Measurements from ENCODE around the gene EDARADD. TPM values are rescaled to one million over a fixed set of nuclear protein-coding genes. Genes with fewer than 3 reads are reported as not detected.
"Not testable (repeated sequence)": the region's sequence is repeated elsewhere in the genome, so short reads cannot be mapped to it uniquely, and the experiment has no call there.

The EDARADD gene
- polyA plus RNA-seq, 3 donors = 6.9 to 9.0 (median 7.6) TPM

DNA sequence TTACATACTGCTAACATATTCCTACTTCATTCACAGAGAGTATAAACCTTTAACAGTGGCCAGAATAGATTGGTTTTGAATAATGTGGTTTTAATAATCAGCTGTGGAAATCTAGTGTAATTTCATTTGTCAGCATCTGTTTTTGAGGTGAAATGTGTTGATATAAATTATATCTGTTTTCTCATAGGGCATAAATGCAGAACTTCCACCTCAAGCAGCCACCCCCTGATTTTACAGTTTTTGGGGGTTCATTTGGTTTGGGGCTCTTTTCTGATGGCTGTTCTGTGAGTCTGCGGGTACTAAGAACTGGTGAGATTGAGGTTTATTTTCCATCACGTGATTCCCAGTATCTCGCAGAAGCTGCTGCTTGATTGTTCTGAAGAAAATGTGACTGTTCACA lies 23.2 kb downstream of the EDARADD start:
- no peak for DNase-seq (ENCODE audit: extremely low read depth in 1 of 11, low read depth in 9 of 11, low spot score in 4 of 11)

DNA sequence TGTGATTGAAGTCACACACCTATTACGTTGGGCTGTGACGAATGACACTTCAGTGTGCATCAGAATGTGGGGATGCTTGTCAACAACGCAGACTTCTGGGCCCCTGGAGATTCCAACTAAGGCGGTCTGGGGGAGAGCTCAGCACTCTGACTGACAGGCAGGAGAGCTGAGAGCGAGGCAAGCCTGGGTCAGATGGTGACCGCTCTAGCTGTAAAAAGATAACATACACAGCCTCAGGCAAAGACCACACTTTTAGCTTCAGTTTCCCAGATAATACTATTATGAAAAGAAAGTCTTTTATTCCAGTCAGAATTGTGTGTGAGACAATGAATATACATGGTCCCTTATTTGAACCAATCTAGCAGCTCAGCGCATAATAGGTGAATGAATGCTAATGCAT lies 25.4 kb downstream of the EDARADD start:
- no peak for DNase-seq (ENCODE audit: extremely low read depth in 1 of 11, low read depth in 9 of 11, low spot score in 4 of 11)

DNA sequence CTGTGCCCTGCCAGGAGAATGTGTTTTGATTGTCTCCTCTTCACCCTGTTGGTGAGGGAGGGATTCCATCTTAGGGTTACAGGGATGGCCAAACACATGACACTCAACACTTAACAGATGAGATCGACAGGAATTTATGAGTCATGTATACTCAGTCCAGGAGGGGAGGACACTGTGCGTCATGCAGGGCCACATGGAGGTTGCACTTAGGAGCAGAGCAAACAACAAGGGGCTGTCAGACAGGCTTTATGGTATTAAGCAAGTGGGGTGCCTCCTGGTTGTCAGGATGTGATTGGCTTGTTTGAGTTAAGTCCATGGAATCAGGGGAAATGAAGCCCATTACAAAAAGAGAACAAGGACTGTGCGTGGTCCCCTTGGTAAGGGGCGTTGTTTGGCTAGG lies 26.9 kb downstream of the EDARADD start:
- DNase-seq (ENCODE audit: extremely low read depth in 1 of 11, low read depth in 9 of 11, low spot score in 4 of 11) = no peak

DNA sequence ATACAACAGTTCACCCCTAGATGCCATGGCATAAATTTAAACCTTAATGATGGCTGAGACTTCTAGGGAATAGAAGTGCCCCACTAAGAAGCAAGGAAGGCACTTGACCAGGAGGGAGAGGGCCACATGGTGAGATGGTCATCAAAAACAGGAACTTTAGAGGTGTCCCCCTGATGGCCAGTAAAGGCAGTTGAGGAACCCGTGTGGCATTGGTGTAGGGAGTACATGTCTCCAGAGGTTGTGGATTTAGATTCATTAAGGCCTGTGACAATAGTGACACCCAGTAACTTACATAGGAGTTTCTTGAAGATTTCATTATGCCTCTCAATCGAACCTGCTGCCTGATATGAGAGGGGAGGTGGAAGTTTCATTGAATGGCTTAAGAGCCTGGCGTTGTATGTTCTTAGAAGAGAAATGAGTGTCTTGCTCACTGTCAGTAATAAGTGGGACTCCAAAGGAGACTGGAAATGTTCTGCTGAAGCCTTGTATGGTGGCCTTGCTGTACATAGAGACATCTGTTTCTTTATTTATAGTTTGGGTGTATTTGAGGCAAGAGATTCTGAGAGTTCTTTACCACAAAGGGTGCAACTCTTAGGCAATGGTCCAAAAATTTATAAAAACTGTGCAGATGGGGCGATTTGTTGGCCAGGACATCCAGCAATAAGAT lies 27.9 kb downstream of the EDARADD start:
- no peak for DNase-seq (ENCODE audit: extremely low read depth in 1 of 11, low read depth in 9 of 11, low spot score in 4 of 11)

DNA sequence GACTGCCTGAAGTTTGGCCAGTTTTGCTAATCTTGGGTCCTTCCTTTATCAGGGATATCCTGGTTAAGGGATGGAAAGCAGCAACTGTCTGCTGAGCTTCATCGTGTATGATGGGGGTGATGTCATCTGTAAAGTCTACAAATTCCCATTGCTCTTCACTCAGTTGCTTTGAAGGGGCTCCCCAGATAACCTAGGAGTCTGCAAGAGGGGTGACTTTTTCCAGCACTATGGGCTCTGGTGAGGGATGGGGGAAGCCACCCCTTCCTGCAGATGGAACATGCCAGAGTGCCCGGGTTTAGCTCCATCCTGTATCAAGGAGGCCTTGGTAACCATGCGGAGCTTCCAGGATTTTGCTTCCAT lies 28.4 kb downstream of the EDARADD start:
- DNase-seq (ENCODE audit: extremely low read depth in 1 of 11, low read depth in 9 of 11, low spot score in 4 of 11) = no peak

DNA sequence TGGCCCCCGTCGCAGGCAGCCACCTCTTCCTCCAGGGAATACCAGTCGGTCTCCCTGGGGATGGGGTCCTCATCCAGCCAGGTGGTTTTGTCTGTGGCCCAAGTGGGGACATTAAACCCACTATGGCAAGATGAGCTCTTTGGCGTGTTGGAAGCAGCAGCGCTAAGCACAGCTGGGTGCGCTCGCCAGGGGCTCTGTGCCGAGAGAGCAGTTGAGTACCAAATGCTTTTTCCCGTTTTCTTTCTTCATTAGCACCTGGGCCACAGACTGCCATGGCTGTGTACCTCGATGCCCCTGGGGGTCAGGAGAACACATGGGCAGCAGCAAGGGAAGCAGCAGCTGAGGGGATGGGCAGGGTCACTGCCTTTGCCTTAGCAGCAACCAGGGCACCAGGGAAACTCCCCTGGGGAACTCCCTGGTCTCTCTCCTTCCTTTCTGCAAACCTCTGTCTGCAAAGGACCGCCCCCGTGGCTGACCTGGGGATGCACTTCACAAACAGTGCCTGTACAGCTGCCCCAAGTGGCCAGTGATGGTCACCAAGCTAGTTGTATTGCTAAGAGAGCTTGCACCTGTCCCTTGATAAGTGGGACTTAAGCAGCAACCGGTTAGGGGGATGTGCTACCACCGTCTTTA lies 31.1 kb downstream of the EDARADD start:
- no peak for DNase-seq (ENCODE audit: extremely low read depth in 1 of 11, low read depth in 9 of 11, low spot score in 4 of 11)

DNA sequence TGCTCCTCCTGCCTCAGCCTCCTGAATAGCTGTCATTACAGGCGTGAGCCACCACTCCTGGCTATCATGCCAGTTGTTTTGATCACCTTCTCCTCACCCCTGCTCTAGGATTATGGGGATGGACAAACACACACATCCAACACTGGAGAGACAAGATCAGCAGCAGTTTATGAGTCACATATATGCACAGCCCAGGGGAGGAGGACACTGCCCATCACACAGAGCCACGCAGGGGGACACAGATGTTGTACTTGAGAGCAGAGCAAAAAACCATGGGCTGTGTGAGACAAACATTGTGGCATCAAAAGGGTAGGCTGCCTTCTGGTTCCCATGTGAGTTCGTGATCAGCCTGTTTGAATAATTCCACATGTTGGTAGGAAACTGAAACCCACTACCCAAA lies 32.1 kb downstream of the EDARADD start:
- no peak for DNase-seq (ENCODE audit: extremely low read depth in 1 of 11, low read depth in 9 of 11, low spot score in 4 of 11)

DNA sequence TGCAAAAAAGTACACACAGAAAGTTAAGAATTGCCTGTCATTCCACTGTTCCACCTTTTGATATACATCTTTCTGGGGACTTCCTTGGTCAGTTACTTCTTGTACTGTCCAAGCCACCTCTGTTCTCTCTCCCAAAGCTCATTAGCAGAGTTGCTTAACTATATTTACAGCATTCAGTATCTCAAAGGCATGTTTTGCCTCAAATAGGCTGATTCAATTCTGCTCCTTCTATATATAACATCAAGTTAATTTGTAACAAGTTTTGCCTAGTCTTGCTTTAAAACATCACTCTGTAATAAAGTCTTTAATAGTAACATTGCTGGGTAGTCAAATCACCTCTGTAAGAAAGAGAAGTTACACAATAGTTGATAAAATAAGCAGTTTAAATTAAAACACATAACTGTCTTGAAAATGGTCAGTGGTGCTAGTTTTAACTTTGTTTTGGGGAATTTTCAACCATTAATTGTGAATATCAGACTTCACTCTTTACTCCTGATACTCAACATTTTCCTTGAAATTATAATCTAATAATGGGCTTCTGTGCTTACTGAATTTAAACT lies 35.7 kb downstream of the EDARADD start:
- DNase-seq (ENCODE audit: extremely low read depth in 1 of 11, low read depth in 9 of 11, low spot score in 4 of 11) = no peak

DNA sequence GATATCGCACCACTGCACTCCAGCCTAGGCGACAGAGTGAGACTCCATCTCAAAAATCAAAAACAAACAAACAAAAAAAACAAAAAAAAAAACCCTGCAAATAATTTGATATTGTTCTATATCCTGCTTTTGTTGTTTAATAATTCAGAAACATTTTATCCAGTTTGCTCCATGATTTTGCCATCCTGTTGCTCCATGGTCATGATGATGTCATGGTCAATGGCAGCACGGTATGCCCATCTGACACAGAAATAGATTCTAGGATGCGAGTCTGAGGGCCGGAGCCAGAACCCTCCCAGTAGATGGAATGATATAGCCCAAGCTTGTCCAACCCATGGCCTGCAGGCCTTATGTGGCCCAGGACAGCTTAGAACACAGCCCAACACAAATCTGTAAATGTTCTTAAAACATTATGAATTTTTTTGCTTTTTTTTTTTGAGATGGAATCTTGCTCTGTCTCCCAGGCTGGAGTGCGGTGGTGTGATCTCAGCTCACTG lies 39.8 kb downstream of the EDARADD start:
- DNase-seq (ENCODE audit: extremely low read depth in 1 of 11, low read depth in 9 of 11, low spot score in 4 of 11) = no peak

DNA sequence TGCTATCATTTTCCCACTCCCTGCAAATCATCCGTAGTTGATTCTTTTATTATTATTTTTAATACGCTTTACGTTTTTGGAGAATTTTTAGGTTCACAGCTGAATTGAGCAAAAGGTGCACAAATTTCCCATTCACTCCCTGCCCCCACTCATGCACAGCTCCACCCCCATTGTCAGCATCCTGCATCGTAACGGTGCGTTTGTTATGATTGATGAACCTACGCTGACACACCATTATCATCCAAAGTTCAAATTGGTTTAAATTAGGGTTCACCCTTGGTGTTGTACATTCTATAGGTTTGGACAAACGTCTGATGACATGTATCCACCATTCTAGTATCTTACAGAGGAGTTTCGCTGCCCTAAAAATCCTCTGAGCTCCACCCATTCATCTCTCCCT lies 44.5 kb downstream of the EDARADD start:
- DNase-seq (ENCODE audit: extremely low read depth in 1 of 11, low read depth in 9 of 11, low spot score in 4 of 11) = no peak

DNA sequence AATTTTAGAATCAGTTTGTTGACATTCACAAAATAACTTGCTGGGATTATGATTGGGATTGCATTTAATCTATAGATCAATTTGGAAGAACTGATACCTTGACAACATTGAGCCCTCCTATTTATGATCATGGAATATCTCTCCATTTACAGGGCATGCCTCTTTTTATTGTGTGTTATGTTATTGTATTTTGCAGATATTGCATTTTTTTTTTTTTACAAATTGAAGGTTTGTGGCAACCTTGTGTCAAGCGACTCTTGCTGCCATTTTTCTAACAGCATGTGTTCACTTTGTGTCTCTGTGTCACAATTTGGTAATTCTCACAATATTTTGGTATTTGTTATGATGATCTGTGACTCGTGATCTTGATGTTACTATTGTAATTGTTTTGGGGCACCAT lies 46.3 kb downstream of the EDARADD start:
- no peak for DNase-seq (ENCODE audit: extremely low read depth in 1 of 11, low read depth in 9 of 11, low spot score in 4 of 11)

DNA sequence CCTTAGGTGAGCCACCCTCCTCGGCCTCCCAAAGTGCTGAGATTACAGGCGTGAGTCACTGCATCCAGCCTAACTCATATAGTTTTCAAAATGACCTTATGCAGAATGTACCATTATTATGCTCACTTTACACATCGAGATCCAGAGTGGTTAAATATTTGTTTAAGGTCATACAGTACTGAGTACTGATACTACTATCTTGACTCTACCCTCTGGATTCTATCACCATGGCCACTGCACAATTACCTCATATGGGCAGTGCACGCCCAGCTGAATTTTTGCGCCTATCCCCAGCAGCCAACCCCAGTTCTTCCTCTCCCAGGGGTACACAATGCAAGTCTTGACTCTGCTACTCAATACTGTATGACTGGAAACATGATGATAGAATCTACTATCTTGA lies 56.7 kb downstream of the EDARADD start:
- DNase-seq (ENCODE audit: extremely low read depth in 1 of 11, low read depth in 9 of 11, low spot score in 4 of 11) = no peak

DNA sequence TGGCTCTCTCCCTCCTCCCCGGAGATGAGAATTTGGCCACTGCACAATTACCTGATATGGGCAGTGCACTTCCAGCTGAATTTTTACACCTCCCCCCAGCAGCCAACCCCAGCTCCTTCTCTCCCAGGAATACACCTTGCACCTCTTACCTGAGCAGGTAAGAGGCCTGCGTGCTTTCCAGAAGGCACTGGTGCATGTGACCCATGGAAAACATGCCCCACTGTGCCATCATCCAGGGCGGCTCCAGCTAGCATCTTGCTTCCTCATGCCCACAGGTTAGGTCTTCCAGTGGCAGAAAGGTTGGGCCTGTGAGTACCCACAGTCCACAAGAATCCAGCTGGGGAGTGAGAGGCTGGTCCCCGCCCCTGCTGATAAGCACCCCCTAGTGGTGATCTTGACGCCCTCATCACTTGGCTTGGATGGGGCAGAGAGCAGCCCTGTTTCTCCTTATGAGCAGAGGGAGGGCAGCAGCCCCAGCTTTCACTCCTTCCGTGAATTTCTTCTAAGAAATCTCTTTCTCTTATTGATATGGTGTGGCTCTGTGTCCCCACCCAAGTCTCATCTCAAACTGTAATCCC lies 57.8 kb downstream of the EDARADD start:
- DNase-seq (ENCODE audit: extremely low read depth in 1 of 11, low read depth in 9 of 11, low spot score in 4 of 11) = no peak

DNA sequence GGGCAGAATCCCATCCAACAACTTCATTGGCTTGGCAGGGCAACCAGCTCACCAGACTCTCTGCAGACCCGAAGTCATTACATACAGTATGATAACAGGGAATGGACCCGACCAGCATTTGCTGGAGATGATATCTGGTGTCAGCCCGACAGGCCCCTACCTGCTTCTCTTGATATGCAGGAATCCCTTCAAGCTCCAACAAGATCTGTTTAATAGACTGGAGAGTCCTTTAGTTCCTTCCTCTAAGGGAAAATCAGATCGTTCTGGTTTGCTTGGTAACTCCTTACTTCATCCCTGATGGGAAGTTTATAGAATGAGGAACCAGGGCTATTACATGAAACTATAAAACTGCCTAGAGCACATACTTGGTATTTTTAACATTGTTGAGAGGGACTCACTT lies 61.2 kb downstream of the EDARADD start:
- DNase-seq (ENCODE audit: extremely low read depth in 1 of 11, low read depth in 9 of 11, low spot score in 4 of 11) = peak in 1 of 11 donors; percentile 11

DNA sequence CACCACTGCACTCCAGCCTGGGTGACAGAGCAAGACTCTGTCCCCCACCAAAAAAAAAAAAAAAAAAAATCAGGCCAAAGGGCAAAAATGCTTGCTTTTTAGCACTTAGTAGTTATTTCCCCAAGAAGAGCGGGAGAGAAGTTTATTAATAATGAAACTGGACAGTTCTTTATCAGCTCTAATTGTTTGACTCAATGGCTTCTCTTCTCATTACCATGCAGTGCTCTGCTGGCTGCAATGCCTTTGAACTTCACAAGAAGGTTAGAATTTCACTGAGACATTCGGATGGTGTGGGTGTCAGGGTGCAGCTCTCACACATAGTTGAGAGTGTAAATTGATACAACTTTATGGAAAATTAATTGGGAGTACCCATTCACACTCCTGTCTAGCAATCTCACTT lies 63.7 kb downstream of the EDARADD start:
- DNase-seq (ENCODE audit: extremely low read depth in 1 of 11, low read depth in 9 of 11, low spot score in 4 of 11) = no peak

DNA sequence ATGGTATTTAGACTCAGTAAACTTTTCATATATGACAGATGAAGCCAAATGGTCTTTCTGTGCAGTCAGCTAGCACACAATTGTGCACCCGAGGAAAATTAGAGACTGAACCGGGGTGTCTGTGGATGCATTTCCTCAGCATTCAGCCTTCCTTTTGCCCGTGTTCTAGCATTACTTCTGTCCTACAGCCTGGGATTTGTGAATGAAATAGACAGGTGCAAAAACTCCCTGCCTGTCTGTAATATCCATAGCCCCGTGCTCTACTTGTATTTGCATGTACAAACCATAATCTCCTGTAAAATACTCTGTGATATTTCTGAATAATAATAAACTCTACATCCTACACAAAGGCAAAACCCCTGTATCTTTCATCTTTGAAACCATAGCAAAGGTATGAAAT lies 64.9 kb downstream of the EDARADD start:
- no peak for DNase-seq (ENCODE audit: extremely low read depth in 1 of 11, low read depth in 9 of 11, low spot score in 4 of 11)

DNA sequence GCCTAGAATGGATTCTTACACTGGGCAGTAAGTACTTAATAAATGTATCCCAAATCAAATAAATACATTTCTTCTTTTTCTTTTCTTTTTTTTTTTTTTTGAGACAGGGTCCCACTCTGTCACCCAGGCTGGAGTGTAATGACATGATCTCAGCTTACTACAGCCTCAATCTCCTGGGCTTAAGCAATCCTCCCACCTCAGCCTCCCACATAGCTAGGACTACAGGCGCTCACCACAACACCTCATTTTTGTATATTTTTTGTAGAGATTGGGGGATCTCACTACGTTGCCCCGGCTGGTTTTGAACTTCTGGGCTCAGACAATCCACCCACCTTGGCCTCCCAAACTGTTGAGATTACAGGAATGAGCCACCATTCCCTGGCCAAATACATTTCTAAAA lies 66.0 kb downstream of the EDARADD start:
- DNase-seq (ENCODE audit: extremely low read depth in 1 of 11, low read depth in 9 of 11, low spot score in 4 of 11) = no peak

DNA sequence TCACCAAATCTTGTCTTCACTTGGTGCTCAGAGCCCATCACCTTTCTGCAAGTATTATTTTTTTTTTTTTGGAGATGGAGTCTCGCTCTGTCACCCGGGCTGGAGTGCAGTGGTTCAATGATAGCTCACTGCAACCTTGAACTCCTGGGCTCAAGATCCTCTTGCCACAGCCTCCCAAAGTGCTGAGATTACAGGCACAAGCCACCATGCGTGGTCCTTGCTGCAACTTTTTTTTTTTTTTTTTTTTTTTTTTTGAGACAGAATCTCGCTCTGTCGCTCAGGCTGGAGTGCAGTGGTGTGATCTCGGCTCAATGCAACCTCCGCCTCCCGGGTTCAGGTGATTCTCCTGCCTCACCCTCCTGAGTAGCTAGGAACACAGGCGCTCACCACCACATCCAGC lies 70.1 kb downstream of the EDARADD start:
- DNase-seq (ENCODE audit: extremely low read depth in 1 of 11, low read depth in 9 of 11, low spot score in 4 of 11) = not testable (repeated sequence)

DNA sequence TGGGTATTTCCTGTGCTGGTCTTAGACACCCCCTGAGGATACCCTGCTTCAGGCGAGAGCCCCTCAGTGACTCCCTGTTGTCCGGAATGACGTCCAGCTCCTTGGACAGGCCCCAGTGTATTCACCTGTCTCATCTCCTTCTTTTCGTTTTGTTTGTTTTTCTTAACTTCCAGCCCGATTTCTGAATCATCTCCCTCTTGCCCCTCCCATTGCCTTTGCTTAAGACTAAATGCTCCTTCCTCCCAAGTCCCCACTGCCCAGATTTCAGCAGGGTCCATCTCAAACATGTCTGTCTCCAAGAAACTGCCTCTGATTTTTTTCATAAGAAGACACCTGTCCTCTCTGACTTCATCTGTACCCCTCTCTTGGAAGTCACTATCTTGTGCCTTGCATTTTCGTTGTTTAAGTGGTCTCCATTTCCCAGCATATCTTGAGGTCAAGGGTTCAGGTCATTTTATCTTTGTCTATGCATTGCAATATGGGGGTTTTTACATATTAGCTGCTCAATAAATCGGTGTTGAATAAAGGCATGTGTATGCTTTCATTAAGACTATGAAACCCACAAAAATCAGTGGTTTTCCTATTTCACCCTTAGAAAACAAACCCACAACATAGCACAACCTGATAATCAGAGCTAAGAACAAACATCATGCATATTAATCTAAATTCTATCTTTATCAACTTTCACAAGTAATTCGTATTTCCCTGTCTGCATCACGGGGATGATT lies 71.3 kb downstream of the EDARADD start:
- DNase-seq (ENCODE audit: extremely low read depth in 1 of 11, low read depth in 9 of 11, low spot score in 4 of 11) = no peak

DNA sequence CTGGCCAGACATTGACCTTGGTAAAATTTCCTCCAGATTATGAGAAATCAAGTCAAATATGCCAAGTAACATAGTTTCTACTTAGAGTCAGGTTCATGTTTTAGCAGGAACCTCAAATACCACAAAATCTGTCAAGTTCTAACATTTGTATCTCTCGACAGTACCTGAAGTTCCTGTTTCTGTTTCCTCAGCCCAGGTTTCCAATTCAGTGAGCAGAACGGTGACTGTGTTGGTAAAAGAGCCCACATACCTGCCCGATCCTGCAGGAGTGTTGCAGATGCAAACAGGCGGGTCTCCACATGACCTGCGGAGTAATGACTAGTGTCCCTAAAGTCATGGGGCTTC lies 71.8 kb downstream of the EDARADD start:
- DNase-seq (ENCODE audit: extremely low read depth in 1 of 11, low read depth in 9 of 11, low spot score in 4 of 11) = no peak

Measured in renal cortex interstitium (tissue), 11 donors.